Liver (tissue), 9 donors: Measurements from ENCODE around the gene ZFP36L1. TPM values are rescaled to one million over a fixed set of nuclear protein-coding genes. Genes with fewer than 3 reads are reported as not detected.

Experiments
- DNase-seq: peaks from one replicate; pipeline ENCODE4 v3.0.0-alpha.2; 2017; ENCODE audit warnings: low spot score
- H3K27ac ChIP-seq, 2 donors: one replicate each; pipeline ENCODE4 v1.7.0; 2013; ENCODE audit warnings: inconsistent platforms in 2 of 2, low read length in 2 of 2, control low read depth in 1 of 2, low read depth in 1 of 2, mild to moderate bottlenecking in 1 of 2
- H3K27me3 ChIP-seq, 4 donors: one replicate each; pipeline versions ENCODE4 v1.6.1 to v1.7.0; 2013; ENCODE audit warnings: low read length in 3 of 4, inconsistent platforms in 1 of 4, mild to moderate bottlenecking in 1 of 4, moderate library complexity in 1 of 4; ENCODE audit not compliant: control insufficient read depth in 4 of 4, insufficient read depth in 4 of 4
- H3K36me3 ChIP-seq, 4 donors: one replicate each; pipeline versions ENCODE4 v1.6.1 to v1.7.0; 2013; ENCODE audit warnings: low read length in 3 of 4, mild to moderate bottlenecking in 3 of 4, low read depth in 1 of 4, moderate library complexity in 1 of 4; ENCODE audit not compliant: control insufficient read depth in 4 of 4, insufficient read depth in 3 of 4
- H3K4me1 ChIP-seq, 4 donors: one replicate each; pipeline versions ENCODE4 v1.6.1 to v1.7.0; 2013; ENCODE audit warnings: low read length in 3 of 4, mild to moderate bottlenecking in 3 of 4, moderate library complexity in 1 of 4; ENCODE audit not compliant: control insufficient read depth in 4 of 4, insufficient read depth in 4 of 4
- H3K4me3 ChIP-seq, 3 donors: one replicate each; pipeline versions ENCODE4 v1.6.1 to v1.7.0; 2013; ENCODE audit warnings: low read length in 3 of 3, control low read depth in 1 of 3, low read depth in 1 of 3, mild to moderate bottlenecking in 1 of 3
- H3K9ac ChIP-seq, 2 donors: one replicate each; pipeline ENCODE4 v1.7.0; 2013; ENCODE audit warnings: low read length in 2 of 2, mild to moderate bottlenecking in 2 of 2, moderate library complexity in 2 of 2, control low read depth in 1 of 2, low read depth in 1 of 2
- H3K9me3 ChIP-seq, 4 donors: one replicate each; pipeline versions ENCODE4 v1.6.1 to v1.7.0; 2013; ENCODE audit warnings: low read length in 3 of 4; ENCODE audit not compliant: control insufficient read depth in 4 of 4
- CTCF ChIP-seq: fragments of 150-350 bp; IDR thresholded peaks from 2 replicates; pipeline ENCODE4 v1.5.1; 2017; ENCODE audit warnings: improper control_type of control experiment, low read depth, low read length; ENCODE audit not compliant: missing input control
- FOXA1 ChIP-seq: IDR thresholded peaks from 2 replicates; pipeline ENCODE4 v1.6.1; 2016; ENCODE audit warnings: antibody characterized with exemption
- GABPA ChIP-seq, 2 donors: IDR thresholded peaks in 1 of 2; conservative IDR thresholded peaks in 1 of 2; 2 replicates each; pipeline ENCODE4 v1.6.1; 2016; ENCODE audit warnings: antibody characterized with exemption in 2 of 2, mild to moderate bottlenecking in 1 of 2, moderate library complexity in 1 of 2
- JUND ChIP-seq, 2 donors: IDR thresholded peaks; 2 replicates each; pipeline ENCODE4 v1.6.1; 2016; ENCODE audit warnings: antibody characterized with exemption in 2 of 2
- MAX ChIP-seq: IDR thresholded peaks from 2 replicates; pipeline ENCODE4 v1.6.1; 2016; ENCODE audit warnings: antibody characterized with exemption
- NR2F2 ChIP-seq: IDR thresholded peaks from 2 replicates; pipeline ENCODE4 v1.6.1; 2016; ENCODE audit warnings: antibody characterized with exemption
- RAD21 ChIP-seq, 2 donors: IDR thresholded peaks; 2 replicates each; pipeline ENCODE4 v1.6.1; 2016; ENCODE audit warnings: antibody characterized with exemption in 2 of 2, mild to moderate bottlenecking in 2 of 2
- TAF1 ChIP-seq: conservative IDR thresholded peaks from 2 replicates; pipeline ENCODE4 v1.6.1; 2016; ENCODE audit warnings: antibody characterized with exemption, mild to moderate bottlenecking
- YY1 ChIP-seq: IDR thresholded peaks from 2 replicates; pipeline ENCODE4 v1.6.1; 2016; ENCODE audit warnings: antibody characterized with exemption, mild to moderate bottlenecking
- WGBS: extraction: QIAGEN DNeasy Blood & Tissue Kit; methylation state at CpG from one replicate; pipeline ENCODE4 v1.1.7; 2013; 5-methylcytosine and 5-hydroxymethylcytosine counted together
- polyA plus RNA-seq, 2 donors: library from polyadenylated mRNA; stranded (reverse) in 1 of 2; unstranded in 1 of 2; fragments of 200-250 nt in 1 of 2; fragments of >200 nt in 1 of 2; fragmentation: Nextera tagmentation in 1 of 2; extraction: Ambion mirVana in 1 of 2; gene quantifications; one replicate each; pipeline versions ENCODE4 v1.2.1 to v1.2.3, GENCODE V29; 2013 to 2015
- total RNA-seq, 2 donors: library from RNA; depleted of rRNA; stranded (reverse); fragments of >200 nt; gene quantifications; one replicate each; pipeline ENCODE4 v1.2.3, GENCODE V29; 2014
- donor health status: healthy.
- donor health status: healthy.
- donor health status: healthy.
- donor health status: healthy.
- donor health status: healthy.

ZFP36L1 gene
- total and polyA plus RNA-seq, 4 donors = 25.0 to 170 (median 69.5) TPM

- Histone ChIP-seq H3K9me3 (no peaks in the 10 kb centered on the region), H3K4me3 (no peak overlapping the region), H3K27ac (peak overlapping the region; percentile 91 to 97), H3K36me3 (peaks cover 0 to under 1% (median 0%) of the 10 kb centered on the region in 4 donors), H3K4me1 (peaks cover 7 to 54% (median 23%) of the 10 kb centered on the region in 4 donors), H3K27me3 (no peaks in the 10 kb centered on the region), H3K9ac (no peak overlapping the region)
- WGBS = 80% methylated on average over 10 of the region's 10 CpGs
- DNase-seq = peak; percentile 37
- TF ChIP-seq NR2F2 (no peak), MAX (no peak), RAD21 (IDR thresholded peaks at IDR 0.05) (no peak), CTCF (no peak), JUND (IDR thresholded peaks at IDR 0.05) (no peak), GABPA (IDR thresholded peaks at IDR 0.05 in 1 of 2, conservative IDR thresholded peaks at IDR 0.05 in 1 of 2) (no peak)
Measured at GRCh38 chr14:68782091-68782981, 10.5 kb downstream of the ZFP36L1 start.

- 78% methylated on average over 14 of the region's 14 CpGs for WGBS
- peak overlapping the region; percentile 68 to 97 for H3K27ac ChIP-seq
- no peaks in the 10 kb centered on the region for H3K36me3 ChIP-seq
- no peak for TF ChIP-seq MAX
- peak; percentile 9 for TF ChIP-seq NR2F2
- DNase-seq = peak; percentile 57
- no peak overlapping the region for H3K4me3 ChIP-seq
- peaks cover 7 to 50% (median 23%) of the 10 kb centered on the region in 4 donors for H3K4me1 ChIP-seq
- H3K27me3 ChIP-seq = no peaks in the 10 kb centered on the region
- no peak overlapping the region for H3K9ac ChIP-seq
- H3K9me3 ChIP-seq = no peaks in the 10 kb centered on the region
Measured at GRCh38 chr14:68781161-68782021, 11.5 kb downstream of the ZFP36L1 start.

GRCh38 chr14:68780358-68781160 lies 12.3 kb downstream of the ZFP36L1 start:
- no peaks in the 10 kb centered on the region for H3K9me3 ChIP-seq
- WGBS = 68% methylated on average over 7 of the region's 7 CpGs
- no peaks in the 10 kb centered on the region for H3K27me3 ChIP-seq
- H3K4me3 ChIP-seq = no peak overlapping the region
- no peaks in the 10 kb centered on the region for H3K36me3 ChIP-seq
- TF ChIP-seq NR2F2 (peak; percentile 33), RAD21 (IDR thresholded peaks at IDR 0.05) (peak; percentile 38 to 43), YY1 (peak; percentile 36), FOXA1 (no peak), TAF1 (no peak)
- peak overlapping the region in 1 of 2 donors; percentile 11 for H3K9ac ChIP-seq
- peak; percentile 60 for DNase-seq
- H3K27ac ChIP-seq = peak overlapping the region; percentile 48 to 68
- H3K4me1 ChIP-seq = peaks cover 7 to 50% (median 23%) of the 10 kb centered on the region in 4 donors
